Measurements from ENCODE around the gene DLK1.

DLK1 gene

GRCh38 chr14:100750762-100751699 lies 24.3 kb downstream of the DLK1 start:
- no peak for DNase-seq (ENCODE audit: low read depth)
- no peak for TF ChIP-seq CTCF (IDR thresholded peaks at IDR 0.05; ENCODE audit: control insufficient read depth, extremely low read depth, insufficient read depth)
- no peak overlapping the region for H3K4me3 ChIP-seq (ENCODE audit: low read depth, low read length)

- TF ChIP-seq CTCF (IDR thresholded peaks at IDR 0.05; ENCODE audit: control insufficient read depth, extremely low read depth, insufficient read depth) = no peak
- no peak overlapping the region for H3K4me3 ChIP-seq (ENCODE audit: low read depth, low read length)
- DNase-seq (ENCODE audit: low read depth) = no peak
These were observed 27.3 kb downstream of the DLK1 start for GRCh38 chr14:100754020-100754419.

GRCh38 chr14:100755649-100756048 lies 29.0 kb downstream of the DLK1 start:
- TF ChIP-seq CTCF (IDR thresholded peaks at IDR 0.05; ENCODE audit: control insufficient read depth, extremely low read depth, insufficient read depth) = no peak
- DNase-seq (ENCODE audit: low read depth) = no peak
- no peak overlapping the region for H3K4me3 ChIP-seq (ENCODE audit: low read depth, low read length)

- TF ChIP-seq CTCF (IDR thresholded peaks at IDR 0.05; ENCODE audit: control insufficient read depth, extremely low read depth, insufficient read depth) = no peak
- no peak overlapping the region for H3K4me3 ChIP-seq (ENCODE audit: low read depth, low read length)
- no peak for DNase-seq (ENCODE audit: low read depth)
These were observed 34.8 kb downstream of the DLK1 start for GRCh38 chr14:100761481-100761880.

- H3K4me3 ChIP-seq (ENCODE audit: low read depth, low read length) = no peak overlapping the region
- peak; percentile 13 for DNase-seq (ENCODE audit: low read depth)
- no peak for TF ChIP-seq CTCF (IDR thresholded peaks at IDR 0.05; ENCODE audit: control insufficient read depth, extremely low read depth, insufficient read depth)
These were observed 35.4 kb downstream of the DLK1 start for GRCh38 chr14:100762089-100762515.

GRCh38 chr14:100762901-100763300 lies 36.2 kb downstream of the DLK1 start:
- no peak overlapping the region for H3K4me3 ChIP-seq (ENCODE audit: low read depth, low read length)
- TF ChIP-seq CTCF (IDR thresholded peaks at IDR 0.05; ENCODE audit: control insufficient read depth, extremely low read depth, insufficient read depth) = no peak
- no peak for DNase-seq (ENCODE audit: low read depth)

All from LNCaP clone FGC (cell line).